ENCODE data around the gene MAF.

Gene MAF

DNA sequence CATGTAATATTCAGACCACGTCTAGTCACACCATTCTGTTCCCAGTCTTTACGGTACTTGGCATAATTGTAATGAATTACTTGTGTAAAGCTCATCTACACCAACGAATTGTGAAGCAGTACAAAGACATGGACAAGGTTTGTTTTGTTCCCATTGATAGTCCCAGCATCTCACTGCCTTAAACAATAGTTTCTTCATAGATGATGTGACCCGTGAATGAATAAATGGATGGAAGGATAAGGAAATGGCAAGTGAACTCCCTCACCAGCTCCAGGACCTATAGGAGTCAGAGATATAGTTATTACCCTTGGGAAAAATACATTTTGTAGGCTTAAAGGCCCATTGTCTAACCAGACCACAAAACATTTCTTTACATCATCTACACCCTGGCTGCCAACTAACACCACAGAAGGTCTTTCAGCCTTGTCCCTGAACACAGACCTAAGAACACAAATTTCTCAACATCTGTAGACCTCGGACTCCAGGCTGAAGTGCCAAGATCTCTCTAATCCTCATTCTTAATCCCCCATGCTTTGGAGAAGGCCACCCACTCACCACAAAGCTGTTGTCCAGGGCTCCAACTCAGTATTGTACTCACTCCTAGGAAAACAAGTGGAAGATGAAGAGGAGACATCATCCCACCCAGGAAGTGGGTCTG lies 38.2 kb downstream of the MAF start:
- DNase-seq (ENCODE audit: low read depth): no peak
- no peak overlapping the region for H3K4me3 ChIP-seq (ENCODE audit: low read depth, low read length)
- TF ChIP-seq MYC (IDR thresholded peaks at IDR 0.05; ENCODE audit: low read depth, low read length): no peak
- TF ChIP-seq, protein P1, sequence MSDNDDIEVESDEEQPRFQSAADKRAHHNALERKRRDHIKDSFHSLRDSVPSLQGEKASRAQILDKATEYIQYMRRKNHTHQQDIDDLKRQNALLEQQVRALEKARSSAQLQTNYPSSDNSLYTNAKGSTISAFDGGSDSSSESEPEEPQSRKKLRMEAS (IDR thresholded peaks at IDR 0.05; ENCODE audit: low read depth, low read length): no peak
- TF ChIP-seq POLR2A (IDR thresholded peaks at IDR 0.05; ENCODE audit: extremely low read depth, insufficient read length): no peak
- TF ChIP-seq, protein P2, sequence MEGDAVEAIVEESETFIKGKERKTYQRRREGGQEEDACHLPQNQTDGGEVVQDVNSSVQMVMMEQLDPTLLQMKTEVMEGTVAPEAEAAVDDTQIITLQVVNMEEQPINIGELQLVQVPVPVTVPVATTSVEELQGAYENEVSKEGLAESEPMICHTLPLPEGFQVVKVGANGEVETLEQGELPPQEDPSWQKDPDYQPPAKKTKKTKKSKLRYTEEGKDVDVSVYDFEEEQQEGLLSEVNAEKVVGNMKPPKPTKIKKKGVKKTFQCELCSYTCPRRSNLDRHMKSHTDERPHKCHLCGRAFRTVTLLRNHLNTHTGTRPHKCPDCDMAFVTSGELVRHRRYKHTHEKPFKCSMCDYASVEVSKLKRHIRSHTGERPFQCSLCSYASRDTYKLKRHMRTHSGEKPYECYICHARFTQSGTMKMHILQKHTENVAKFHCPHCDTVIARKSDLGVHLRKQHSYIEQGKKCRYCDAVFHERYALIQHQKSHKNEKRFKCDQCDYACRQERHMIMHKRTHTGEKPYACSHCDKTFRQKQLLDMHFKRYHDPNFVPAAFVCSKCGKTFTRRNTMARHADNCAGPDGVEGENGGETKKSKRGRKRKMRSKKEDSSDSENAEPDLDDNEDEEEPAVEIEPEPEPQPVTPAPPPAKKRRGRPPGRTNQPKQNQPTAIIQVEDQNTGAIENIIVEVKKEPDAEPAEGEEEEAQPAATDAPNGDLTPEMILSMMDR (IDR thresholded peaks at IDR 0.05; ENCODE audit: low read depth, low read length): no peak

DNA sequence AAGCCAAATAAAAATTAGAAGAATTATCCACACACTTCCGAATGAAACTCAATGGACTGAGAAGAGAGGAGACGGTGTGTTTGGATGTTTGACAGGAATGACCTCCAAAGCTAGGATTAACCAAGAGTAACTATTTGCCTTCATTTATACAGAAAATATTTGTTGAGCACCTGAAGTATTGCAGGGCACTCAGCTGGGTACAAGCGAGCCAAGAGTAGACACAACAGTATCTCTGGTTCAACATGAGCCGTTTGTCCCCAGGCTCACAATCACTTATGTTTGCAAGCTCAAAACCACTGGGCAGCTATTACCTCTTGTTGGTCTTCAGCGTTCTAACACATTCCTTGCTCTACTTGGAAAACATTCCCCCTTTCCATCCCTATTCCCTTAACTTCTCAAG lies 38.8 kb downstream of the MAF start:
- TF ChIP-seq POLR2A (IDR thresholded peaks at IDR 0.05; ENCODE audit: extremely low read depth, insufficient read length): no peak
- no peak for DNase-seq (ENCODE audit: low read depth)
- H3K4me3 ChIP-seq (ENCODE audit: low read depth, low read length): no peak overlapping the region

DNA sequence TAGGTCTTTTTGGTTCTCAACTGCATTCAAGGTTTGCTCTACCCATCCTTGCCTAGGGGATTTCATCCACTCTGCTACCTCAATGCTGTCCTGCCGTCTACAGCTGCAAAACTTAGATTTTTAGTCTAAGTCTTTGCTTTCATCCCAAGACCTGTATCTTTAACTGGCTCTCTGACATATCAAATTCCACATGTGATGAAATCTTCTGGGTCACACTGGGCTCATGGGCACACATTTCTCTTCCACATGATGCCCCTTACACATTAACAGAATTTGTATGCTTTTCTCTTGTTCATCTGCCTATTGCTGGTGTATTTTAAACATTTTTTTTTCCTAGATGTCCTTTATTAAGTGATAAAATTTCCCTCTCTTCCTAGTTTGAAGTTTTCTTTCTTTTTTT lies 39.6 kb downstream of the MAF start:
- no peak for DNase-seq (ENCODE audit: low read depth)
- TF ChIP-seq POLR2A (IDR thresholded peaks at IDR 0.05; ENCODE audit: extremely low read depth, insufficient read length): no peak
- TF ChIP-seq, protein P1 (IDR thresholded peaks at IDR 0.05; ENCODE audit: low read depth, low read length): no peak
- TF ChIP-seq MYC (IDR thresholded peaks at IDR 0.05; ENCODE audit: low read depth, low read length): no peak
- TF ChIP-seq, protein P2 (IDR thresholded peaks at IDR 0.05; ENCODE audit: low read depth, low read length): no peak
- no peak overlapping the region for H3K4me3 ChIP-seq (ENCODE audit: low read depth, low read length)

DNA sequence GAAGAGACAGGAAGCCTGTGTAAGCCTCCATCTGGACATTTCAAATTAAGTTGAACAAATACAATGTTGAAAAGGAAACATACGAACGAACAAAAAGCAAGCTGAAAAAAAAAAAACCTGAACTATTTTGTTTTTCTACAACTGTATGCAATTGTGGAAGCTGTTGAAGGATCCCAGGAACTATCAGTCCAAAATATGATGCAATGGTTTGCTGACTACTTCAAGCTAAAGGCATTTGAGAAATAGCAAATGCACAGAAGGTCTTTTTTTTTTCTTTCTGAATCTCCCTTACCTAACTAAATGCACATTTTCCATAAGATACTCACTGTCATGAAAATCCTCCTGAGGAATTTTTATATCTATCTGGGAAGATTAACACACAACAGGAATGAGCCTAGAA lies 40.2 kb downstream of the MAF start:
- DNase-seq (ENCODE audit: low read depth): no peak
- no peak overlapping the region for H3K4me3 ChIP-seq (ENCODE audit: low read depth, low read length)
- TF ChIP-seq, protein P1 (IDR thresholded peaks at IDR 0.05; ENCODE audit: low read depth, low read length): no peak
- TF ChIP-seq MYC (IDR thresholded peaks at IDR 0.05; ENCODE audit: low read depth, low read length) (no peak), POLR2A (IDR thresholded peaks at IDR 0.05; ENCODE audit: extremely low read depth, insufficient read length) (no peak)
- TF ChIP-seq, protein P2 (IDR thresholded peaks at IDR 0.05; ENCODE audit: low read depth, low read length): no peak

DNA sequence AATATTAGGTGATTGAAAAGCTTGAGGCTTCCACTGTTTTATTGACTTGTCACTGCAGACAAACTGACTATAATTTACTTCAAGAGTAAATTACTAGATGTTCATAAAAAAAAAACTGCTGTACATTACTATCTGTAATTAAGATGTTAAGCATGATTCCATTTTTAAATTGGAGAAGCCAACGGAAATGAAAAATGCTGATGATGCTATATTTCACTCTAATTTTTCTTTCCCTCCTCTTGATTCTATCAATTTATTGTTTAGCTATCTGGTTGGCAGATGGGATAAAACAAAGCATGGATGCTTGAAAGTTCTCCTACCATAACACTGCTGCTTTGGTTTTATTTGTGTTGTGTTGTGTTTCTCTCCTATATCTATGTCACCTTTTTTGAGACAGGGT lies 41.0 kb downstream of the MAF start:
- no peak overlapping the region for H3K4me3 ChIP-seq (ENCODE audit: low read depth, low read length)
- DNase-seq (ENCODE audit: low read depth): no peak
- TF ChIP-seq, protein P1 (IDR thresholded peaks at IDR 0.05; ENCODE audit: low read depth, low read length): no peak
- TF ChIP-seq, protein P2 (IDR thresholded peaks at IDR 0.05; ENCODE audit: low read depth, low read length): no peak
- TF ChIP-seq POLR2A (IDR thresholded peaks at IDR 0.05; ENCODE audit: extremely low read depth, insufficient read length): no peak
- TF ChIP-seq MYC (IDR thresholded peaks at IDR 0.05; ENCODE audit: low read depth, low read length): no peak

DNA sequence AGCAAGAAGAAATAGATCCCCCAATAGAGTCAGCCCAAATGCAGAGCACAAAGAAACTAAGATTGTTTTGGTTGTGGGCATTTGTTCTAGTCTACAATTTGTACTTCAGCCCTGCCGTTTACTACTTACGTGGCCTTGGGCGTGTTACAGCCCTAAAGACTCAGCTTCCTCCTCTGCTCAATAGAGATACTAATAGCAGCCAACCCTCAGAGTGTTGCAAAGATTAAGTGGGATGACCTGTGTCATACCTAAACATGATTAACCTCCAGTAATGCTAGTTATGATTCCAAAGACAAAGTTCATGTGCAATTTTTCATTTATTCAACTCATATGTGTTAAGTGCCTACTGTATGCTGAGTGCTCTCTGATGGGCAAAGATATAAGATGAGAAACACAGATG lies 43.1 kb downstream of the MAF start:
- DNase-seq (ENCODE audit: low read depth): no peak
- no peak overlapping the region for H3K4me3 ChIP-seq (ENCODE audit: low read depth, low read length)
- TF ChIP-seq POLR2A (IDR thresholded peaks at IDR 0.05; ENCODE audit: extremely low read depth, insufficient read length) (no peak), MYC (IDR thresholded peaks at IDR 0.05; ENCODE audit: low read depth, low read length) (no peak)
- TF ChIP-seq, protein P1 (IDR thresholded peaks at IDR 0.05; ENCODE audit: low read depth, low read length): no peak
- TF ChIP-seq, protein P2 (IDR thresholded peaks at IDR 0.05; ENCODE audit: low read depth, low read length): no peak
